Neuronal stem cell (in vitro differentiated cells): ENCODE results near the gene VSTM1.

Experiments
- DNase-seq: peaks from one replicate; pipeline ENCODE4 v3.0.0-alpha.2; 2013; ENCODE audit warnings: low spot score
- H2AFZ ChIP-seq: one replicate; pipeline ENCODE4 v1.6.1; 2013; ENCODE audit warnings: mild to moderate bottlenecking, low read length, inconsistent platforms
- H2AK5ac ChIP-seq: 2 replicates; pipeline ENCODE4 v1.6.1; 2013; ENCODE audit warnings: low read depth, mild to moderate bottlenecking, inconsistent platforms, low read length, moderate library complexity, mixed read lengths
- H2BK120ac ChIP-seq: 2 replicates; pipeline ENCODE4 v1.6.1; 2013; ENCODE audit warnings: low read depth, mild to moderate bottlenecking, inconsistent platforms, low read length, moderate library complexity, mixed read lengths
- H2BK12ac ChIP-seq: one replicate; pipeline ENCODE4 v1.6.1; 2013; ENCODE audit warnings: low read length, inconsistent platforms
- H2BK15ac ChIP-seq: 2 replicates; pipeline ENCODE4 v1.6.1; 2013; ENCODE audit warnings: mild to moderate bottlenecking, low read length, inconsistent platforms, mixed read lengths
- H2BK5ac ChIP-seq: one replicate; pipeline ENCODE4 v1.6.1; 2013; ENCODE audit warnings: inconsistent platforms, mild to moderate bottlenecking, low read length, moderate library complexity
- H3K14ac ChIP-seq: one replicate; pipeline ENCODE4 v1.6.1; 2013; ENCODE audit warnings: low read length, inconsistent platforms
- H3K18ac ChIP-seq: 2 replicates; pipeline ENCODE4 v1.6.1; 2013; ENCODE audit warnings: low read length, inconsistent platforms
- H3K23ac ChIP-seq: 2 replicates; pipeline ENCODE4 v1.6.1; 2013; ENCODE audit warnings: low read depth, mild to moderate bottlenecking, mixed read lengths, low read length, inconsistent platforms; ENCODE audit not compliant: poor library complexity
- H3K27ac ChIP-seq: replicated peaks from 3 replicates; pipeline ENCODE4 v1.5.1; 2013; ENCODE audit warnings: low read length, inconsistent platforms
- H3K27me3 ChIP-seq, 3 experiments: 2 replicates each; pipeline ENCODE4 v1.6.1; 2013; ENCODE audit warnings: low read length in 3 of 3, mild to moderate bottlenecking in 2 of 3, inconsistent platforms in 1 of 3, low read depth in 1 of 3, mixed read lengths in 1 of 3, moderate library complexity in 1 of 3; ENCODE audit not compliant: control insufficient read depth in 3 of 3, insufficient read depth in 3 of 3
- H3K36me3 ChIP-seq, 2 donors: replicated peaks in 1 of 2; 2 replicates each; pipeline ENCODE4 v1.6.1; 2013; ENCODE audit warnings: low read length in 2 of 2; ENCODE audit not compliant: control insufficient read depth in 2 of 2, insufficient read depth in 2 of 2
- H3K4ac ChIP-seq: 2 replicates; pipeline ENCODE4 v1.6.1; 2013; ENCODE audit warnings: inconsistent platforms, mild to moderate bottlenecking, low read length, moderate library complexity
- H3K4me1 ChIP-seq, 2 donors: 1 replicate in 1 of 2; 2 replicates in 1 of 2; pipeline ENCODE4 v1.6.1; 2013; ENCODE audit warnings: low read length in 2 of 2, low read depth in 1 of 2; ENCODE audit not compliant: control insufficient read depth in 2 of 2, insufficient read depth in 1 of 2
- H3K4me2 ChIP-seq: one replicate; pipeline ENCODE4 v1.6.1; 2013; ENCODE audit warnings: mild to moderate bottlenecking, low read length, inconsistent platforms; ENCODE audit not compliant: insufficient read depth, poor library complexity, severe bottlenecking
- H3K4me3 ChIP-seq, 2 donors: 2 replicates each; pipeline ENCODE4 v1.5.1; 2013; ENCODE audit warnings: low read length in 2 of 2, mild to moderate bottlenecking in 2 of 2, inconsistent platforms in 1 of 2, moderate library complexity in 1 of 2
- H3K79me1 ChIP-seq: one replicate; pipeline ENCODE4 v1.6.1; 2013; ENCODE audit warnings: low read depth, mild to moderate bottlenecking, inconsistent platforms, low read length, moderate library complexity
- H3K9ac ChIP-seq: one replicate; pipeline ENCODE4 v1.6.1; 2013; ENCODE audit warnings: mild to moderate bottlenecking, low read depth, low read length, inconsistent platforms; ENCODE audit not compliant: poor library complexity
- H3K9me3 ChIP-seq, 2 donors: replicated peaks in 1 of 2; 2 replicates each; pipeline versions ENCODE3 to v1.6.1; 2013; ENCODE audit warnings: low read length in 2 of 2, mild to moderate bottlenecking in 2 of 2, inconsistent platforms in 1 of 2, low read depth in 1 of 2, mixed read lengths in 1 of 2, moderate library complexity in 1 of 2; ENCODE audit not compliant: control insufficient read depth in 2 of 2, insufficient read depth in 1 of 2
- H4K8ac ChIP-seq: one replicate; pipeline ENCODE4 v1.6.1; 2013; ENCODE audit warnings: low read depth, mild to moderate bottlenecking, inconsistent platforms, low read length, moderate library complexity
- H4K91ac ChIP-seq: one replicate; pipeline ENCODE4 v1.6.1; 2013; ENCODE audit warnings: low read length, low read depth, mild to moderate bottlenecking, inconsistent platforms; ENCODE audit not compliant: poor library complexity
- WGBS, 2 donors: extraction: QIAGEN DNeasy Blood & Tissue Kit; methylation state at CpG; one replicate each; pipeline ENCODE4 v1.1.7; 2013; ENCODE audit warnings: missing lambda C conversion rate in 2 of 2, mixed read lengths in 1 of 2; ENCODE audit not compliant: insufficient read length in 2 of 2, insufficient replicate concordance in 1 of 2; ENCODE audit errors: extremely low coverage in 2 of 2; 5-methylcytosine and 5-hydroxymethylcytosine counted together

The VSTM1 gene

DNA sequence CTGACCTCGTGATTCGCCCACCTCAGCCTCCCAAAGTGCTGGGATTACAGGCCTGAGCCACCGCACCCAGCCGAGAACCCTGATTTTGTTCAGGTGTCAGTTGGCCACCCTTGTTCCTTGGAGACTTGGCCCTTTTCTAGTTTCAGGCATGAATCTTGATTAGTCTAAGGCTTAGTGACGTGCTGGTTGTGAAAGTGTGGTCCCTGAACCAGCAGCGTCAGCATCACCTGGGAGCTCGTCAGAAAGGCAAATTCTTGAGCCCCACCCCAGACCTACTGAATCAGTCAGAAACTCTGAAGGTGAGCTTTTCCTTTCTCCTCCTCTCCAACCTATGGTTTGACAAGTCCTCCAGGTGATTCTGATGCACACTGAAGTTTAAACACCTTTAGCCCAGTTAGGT, 37.0 kb downstream of the VSTM1 start:
- Histone ChIP-seq H3K9me3 (no peaks in the 10 kb centered on the region), H4K8ac (no peak overlapping the region), H3K9ac (peak overlapping the region; percentile 18), H2AK5ac (no peak overlapping the region), H2BK120ac (no peak overlapping the region), H3K14ac (no peak overlapping the region), H3K27ac (no peak overlapping the region), H3K27me3 (no peaks in the 10 kb centered on the region), H2BK12ac (no peak overlapping the region), H3K18ac (no peak overlapping the region), H3K4me2 (no peak overlapping the region), H3K4ac (no peak overlapping the region), H3K79me1 (no peaks in the 10 kb centered on the region), H2AFZ (no peak overlapping the region), H3K36me3 (no peaks in the 10 kb centered on the region), H3K4me1 (peaks cover 4 to 7% of the 10 kb centered on the region in 2 donors), H3K23ac (no peak overlapping the region), H2BK15ac (no peak overlapping the region), H4K91ac (no peak overlapping the region), H2BK5ac (no peak overlapping the region), H3K4me3 (no peak overlapping the region)
- DNase-seq, result no peak
- no CpG with 5 or more reads among the region's 7 CpGs for WGBS, 2 donors

DNA sequence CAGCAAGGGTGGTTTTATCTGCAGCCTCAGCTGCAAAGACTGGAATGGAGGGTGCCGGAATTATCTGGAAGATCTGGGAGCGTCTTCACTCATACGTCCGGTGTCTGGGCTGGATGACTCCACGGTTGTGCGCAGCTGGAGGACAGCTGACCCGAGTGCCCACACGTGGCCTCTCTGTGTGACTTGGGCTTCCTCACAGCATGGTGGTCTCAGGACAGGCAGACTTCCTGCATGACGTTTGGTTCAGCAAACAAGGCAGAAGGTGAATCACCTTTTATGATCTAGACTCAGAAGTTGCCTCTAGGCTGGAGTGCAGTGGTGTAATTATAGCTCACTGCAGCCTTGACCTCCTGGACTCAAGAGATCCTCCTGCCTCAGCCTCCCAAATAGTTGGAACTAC, 39.0 kb downstream of the VSTM1 start:
- H4K8ac ChIP-seq, result no peak overlapping the region
- no peak overlapping the region for H2BK120ac ChIP-seq
- no peak overlapping the region for H2AFZ ChIP-seq
- H3K4me1 ChIP-seq, result peaks cover 2 to 11% of the 10 kb centered on the region in 2 donors
- H3K9me3 ChIP-seq, result peaks cover 0 to 3% of the 10 kb centered on the region in 2 donors
- H3K79me1 ChIP-seq, result no peaks in the 10 kb centered on the region
- WGBS, 2 donors, result no CpG with 5 or more reads among the region's 9 CpGs
- H3K4ac ChIP-seq, result no peak overlapping the region
- H3K36me3 ChIP-seq, result no peaks in the 10 kb centered on the region
- no peak overlapping the region for H3K9ac ChIP-seq
- no peak overlapping the region for H4K91ac ChIP-seq
- H3K4me2 ChIP-seq, result no peak overlapping the region
- no peaks in the 10 kb centered on the region for H3K27me3 ChIP-seq
- H2BK15ac ChIP-seq, result peak overlapping the region; percentile 79
- no peak overlapping the region for H3K4me3 ChIP-seq
- H3K18ac ChIP-seq, result peak overlapping the region; percentile 52
- H2BK5ac ChIP-seq, result no peak overlapping the region
- H3K14ac ChIP-seq, result no peak overlapping the region
- no peak overlapping the region for H2AK5ac ChIP-seq
- H2BK12ac ChIP-seq, result no peak overlapping the region
- no peak overlapping the region for H3K23ac ChIP-seq
- no peak for DNase-seq
- H3K27ac ChIP-seq, result no peak overlapping the region

DNA sequence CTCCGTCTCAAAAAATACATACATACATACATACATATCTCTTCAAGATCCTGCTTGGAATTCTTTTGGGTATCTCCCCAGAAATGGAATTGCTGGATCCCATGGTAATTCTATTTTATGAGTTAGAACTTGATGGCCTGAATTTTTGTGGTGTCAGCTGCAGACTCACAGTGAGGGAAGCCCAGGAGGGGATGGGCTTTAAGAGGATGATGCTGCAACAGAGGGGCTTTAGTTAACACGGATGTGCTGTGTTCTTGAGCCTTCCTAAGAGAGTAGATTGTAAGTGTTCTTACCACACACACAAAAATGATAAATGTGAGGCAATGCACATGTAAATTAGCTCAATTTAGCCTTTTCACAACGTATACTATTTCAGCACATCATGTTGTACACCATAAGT, 40.5 kb downstream of the VSTM1 start:
- no peak overlapping the region for H2AFZ ChIP-seq
- DNase-seq, result no peak
- H3K79me1 ChIP-seq, result no peaks in the 10 kb centered on the region
- H4K8ac ChIP-seq, result no peak overlapping the region
- H2BK15ac ChIP-seq, result no peak overlapping the region
- peaks cover 0 to 3% of the 10 kb centered on the region in 2 donors for H3K9me3 ChIP-seq
- H3K4me3 ChIP-seq, result no peak overlapping the region
- peaks cover 2 to 11% of the 10 kb centered on the region in 2 donors for H3K4me1 ChIP-seq
- H3K4ac ChIP-seq, result no peak overlapping the region
- H2BK120ac ChIP-seq, result no peak overlapping the region
- no peak overlapping the region for H3K9ac ChIP-seq
- H3K27ac ChIP-seq, result no peak overlapping the region
- no peaks in the 10 kb centered on the region for H3K27me3 ChIP-seq
- no CpG with 5 or more reads among the region's 3 CpGs for WGBS, 2 donors
- H3K4me2 ChIP-seq, result no peak overlapping the region
- no peak overlapping the region for H3K23ac ChIP-seq
- H3K36me3 ChIP-seq, result no peaks in the 10 kb centered on the region
- H2AK5ac ChIP-seq, result no peak overlapping the region
- H2BK5ac ChIP-seq, result no peak overlapping the region
- no peak overlapping the region for H2BK12ac ChIP-seq
- H3K14ac ChIP-seq, result no peak overlapping the region
- no peak overlapping the region for H4K91ac ChIP-seq
- no peak overlapping the region for H3K18ac ChIP-seq

DNA sequence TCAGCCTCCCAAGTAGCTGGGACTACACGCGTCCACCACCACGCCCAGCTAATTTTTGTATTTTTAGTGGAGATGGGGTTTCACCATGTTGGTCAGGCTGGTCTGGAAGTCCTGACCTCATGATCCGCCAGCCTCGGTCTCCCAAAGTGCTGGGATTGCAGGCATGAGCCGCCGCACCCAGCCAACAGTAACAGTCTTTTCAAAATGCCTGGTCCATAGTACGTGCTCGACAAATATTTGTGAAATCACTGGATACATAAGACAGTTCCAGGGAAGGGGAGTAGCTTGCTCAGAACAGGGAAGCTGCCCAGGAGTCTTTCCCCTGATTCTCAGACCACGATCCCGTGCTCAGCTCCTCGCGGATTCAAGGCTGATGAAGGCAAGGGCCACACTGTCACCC, 41.8 kb downstream of the VSTM1 start:
- Histone ChIP-seq H3K9ac (no peak overlapping the region), H4K8ac (no peak overlapping the region), H3K4me2 (no peak overlapping the region), H2BK15ac (no peak overlapping the region), H4K91ac (no peak overlapping the region), H3K14ac (no peak overlapping the region), H3K4me1 (peaks cover 2 to 11% of the 10 kb centered on the region in 2 donors), H2AK5ac (no peak overlapping the region), H3K4me3 (no peak overlapping the region), H3K9me3 (peaks cover 2 to 3% of the 10 kb centered on the region in 2 donors), H3K79me1 (no peaks in the 10 kb centered on the region), H2BK5ac (no peak overlapping the region), H3K4ac (no peak overlapping the region), H3K23ac (no peak overlapping the region), H2BK120ac (no peak overlapping the region), H3K36me3 (no peaks in the 10 kb centered on the region), H3K27ac (no peak overlapping the region), H2BK12ac (no peak overlapping the region), H3K18ac (no peak overlapping the region), H3K27me3 (no peaks in the 10 kb centered on the region), H2AFZ (no peak overlapping the region)
- DNase-seq, result no peak
- no CpG with 5 or more reads among the region's 13 CpGs for WGBS, 2 donors
